ES-I3 (cell line): ENCODE results near the gene HID1.

Experiments used
- H3K36me3 ChIP-seq: 2 replicates; pipeline ENCODE4 v1.6.1; 2013; ENCODE audit warnings: mild to moderate bottlenecking, low read length, control low read depth, moderate library complexity; ENCODE audit not compliant: insufficient read depth
- H3K4me1 ChIP-seq: 2 replicates; pipeline ENCODE4 v1.6.1; 2013; ENCODE audit warnings: mild to moderate bottlenecking, control low read depth, low read length; ENCODE audit not compliant: insufficient read depth
- H3K9ac ChIP-seq: 2 replicates; pipeline ENCODE4 v1.6.1; 2013; ENCODE audit warnings: low read depth, mild to moderate bottlenecking, low read length, moderate library complexity
- H3K9me3 ChIP-seq: 2 replicates; pipeline ENCODE4 v1.6.1; 2013; ENCODE audit warnings: mild to moderate bottlenecking, low read length, moderate library complexity; ENCODE audit not compliant: control insufficient read depth, insufficient read depth

HID1 gene

DNA sequence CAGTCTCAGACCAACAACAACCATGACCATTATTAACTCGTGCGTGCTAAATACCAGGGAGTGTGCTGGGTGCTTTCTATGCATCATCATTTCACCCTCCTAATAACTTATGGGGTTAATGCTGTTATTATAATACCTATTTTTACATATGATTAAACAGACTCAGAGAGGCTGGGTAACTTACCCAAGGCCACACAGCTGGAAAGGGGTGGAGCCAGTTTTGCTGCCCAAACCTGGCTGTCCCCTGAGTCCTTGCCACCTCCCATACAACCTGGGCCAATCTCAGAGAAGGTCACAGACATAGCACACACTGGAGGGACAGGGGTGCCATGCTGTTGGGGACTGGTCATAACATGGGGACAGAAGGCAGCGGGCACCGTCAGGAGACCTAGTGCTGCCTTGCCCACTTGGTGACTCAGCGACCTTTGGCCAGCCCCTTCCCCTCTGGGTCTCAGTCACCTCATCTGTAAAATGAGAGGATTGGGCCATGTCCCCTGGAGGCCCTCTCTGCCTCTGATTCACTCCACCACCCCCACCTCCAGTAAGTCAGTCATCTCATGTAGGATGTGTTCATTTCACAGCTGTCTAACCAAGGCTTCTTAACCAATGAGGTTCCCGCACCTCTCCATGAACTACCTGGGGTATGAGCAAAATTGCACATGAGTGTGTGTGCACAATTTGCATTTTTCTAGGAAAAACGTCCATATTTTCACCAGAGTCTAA is 67.7 kb downstream of the HID1 start:
- H3K36me3 ChIP-seq, result no peaks in the 10 kb centered on the region
- H3K4me1 ChIP-seq, result peaks cover 7% of the 10 kb centered on the region
- no peaks in the 10 kb centered on the region for H3K9me3 ChIP-seq
- H3K9ac ChIP-seq, result no peak overlapping the region

DNA sequence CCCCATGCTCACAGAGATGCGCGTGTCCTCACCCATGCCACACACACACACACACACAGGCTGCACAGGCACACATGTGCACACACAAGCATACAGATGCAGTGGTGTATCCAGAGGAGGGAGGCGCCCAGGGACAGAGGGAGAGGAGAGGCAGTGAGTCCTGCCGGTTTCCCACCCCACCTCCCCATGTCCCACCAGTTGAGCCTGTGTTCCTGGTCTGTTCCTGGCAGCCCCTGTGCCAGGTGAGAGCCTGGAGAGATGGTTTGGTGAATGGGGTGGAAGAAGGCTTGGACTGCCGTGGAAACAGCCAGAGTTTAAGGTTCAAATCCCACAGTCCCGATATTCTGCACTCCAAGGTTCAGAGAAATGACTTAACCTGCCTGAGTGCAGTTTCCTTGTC is 68.9 kb downstream of the HID1 start:
- H3K4me1 ChIP-seq, result peaks cover 3% of the 10 kb centered on the region
- H3K9ac ChIP-seq, result no peak overlapping the region
- H3K36me3 ChIP-seq, result no peaks in the 10 kb centered on the region
- no peaks in the 10 kb centered on the region for H3K9me3 ChIP-seq

DNA sequence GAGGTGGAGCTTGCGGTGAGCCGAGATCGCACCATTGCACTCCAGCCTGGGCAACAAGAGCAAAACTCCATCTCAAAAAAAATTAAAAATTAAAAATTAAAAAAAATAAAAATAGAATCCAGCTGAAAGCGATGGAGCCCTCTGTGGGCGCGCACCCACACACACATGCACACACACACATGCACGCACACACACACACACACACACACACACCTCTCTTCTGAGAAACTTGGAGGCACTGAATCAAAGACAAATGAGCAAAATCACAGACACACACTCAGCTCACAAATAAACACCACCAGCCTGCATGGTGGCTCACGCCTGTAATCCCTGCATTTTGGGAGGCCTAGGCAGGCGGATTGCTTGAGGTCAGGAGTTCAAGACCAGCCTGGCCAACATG is 69.5 kb downstream of the HID1 start:
- H3K9ac ChIP-seq, result no peak overlapping the region
- H3K36me3 ChIP-seq, result no peaks in the 10 kb centered on the region
- H3K4me1 ChIP-seq, result peaks cover 3% of the 10 kb centered on the region
- no peaks in the 10 kb centered on the region for H3K9me3 ChIP-seq

DNA sequence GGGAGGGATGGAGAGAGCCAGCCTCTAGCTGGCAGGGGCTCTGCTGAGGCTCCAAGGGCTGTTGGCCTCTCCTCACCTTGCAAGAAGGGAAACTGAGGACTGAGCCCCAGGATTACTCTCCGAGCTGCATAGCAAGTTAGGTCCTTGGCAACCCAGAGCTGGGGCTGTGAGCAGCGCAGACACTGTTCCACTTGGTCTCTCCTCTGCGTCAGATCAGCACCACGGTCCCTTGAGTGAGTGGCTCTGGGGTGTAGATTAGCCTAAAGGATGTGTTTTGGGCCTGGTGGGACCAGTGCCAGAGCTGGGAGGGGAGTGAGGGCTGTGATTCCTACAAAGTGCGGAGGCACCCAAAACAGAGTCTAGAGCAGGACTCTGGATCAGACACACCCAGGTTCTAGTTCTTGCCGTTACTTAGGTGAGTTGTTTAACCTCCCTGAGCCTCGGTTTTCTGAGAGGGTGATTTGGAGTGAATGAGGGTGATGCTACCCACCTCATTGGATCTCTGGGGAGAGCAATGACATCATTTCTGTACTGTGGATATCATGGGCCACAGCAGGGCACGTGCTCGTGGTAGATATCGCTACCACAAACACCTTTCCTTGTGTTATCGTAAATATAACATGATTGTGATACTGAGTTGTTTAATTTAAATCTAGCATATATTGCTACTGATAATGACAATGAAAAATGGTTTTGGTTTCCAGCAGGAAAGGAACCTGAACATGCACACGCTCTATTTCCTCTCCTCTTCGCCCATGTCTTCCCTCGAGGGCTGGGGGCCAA is 71.0 kb downstream of the HID1 start:
- H3K36me3 ChIP-seq, result no peaks in the 10 kb centered on the region
- peaks cover 3% of the 10 kb centered on the region for H3K4me1 ChIP-seq
- no peak overlapping the region for H3K9ac ChIP-seq
- no peaks in the 10 kb centered on the region for H3K9me3 ChIP-seq
